HG02973 (cell line): ENCODE results near the gene SLC29A4.
"Not testable (repeated sequence)": the region's sequence is repeated elsewhere in the genome, so short reads cannot be mapped to it uniquely, and the experiment has no call there.

Experiments
- ATAC-seq: cut with Tn5 transposase; IDR thresholded peaks from one replicate; pipeline ENCODE4 v1.9.1; 2021; ENCODE audit warnings: moderate library complexity; ENCODE audit not compliant: unreplicated experiment

The SLC29A4 gene

GRCh38 chr7:5295039-5296014 is 12.6 kb downstream of the SLC29A4 start:
- ATAC-seq = no peak

- no peak for ATAC-seq
These were observed 13.4 kb downstream of the SLC29A4 start for GRCh38 chr7:5296015-5296610.

GRCh38 chr7:5296611-5297226 is 14.0 kb downstream of the SLC29A4 start:
- no peak for ATAC-seq

- no peak for ATAC-seq
These were observed 17.6 kb downstream of the SLC29A4 start for GRCh38 chr7:5300366-5300765.

- no peak for ATAC-seq
These were observed 19.8 kb downstream of the SLC29A4 start for GRCh38 chr7:5302577-5302976.

- no peak for ATAC-seq
These were observed 20.3 kb downstream of the SLC29A4 start for GRCh38 chr7:5303061-5303460.

GRCh38 chr7:5303591-5304505 is 21.1 kb downstream of the SLC29A4 start:
- no peak for ATAC-seq

- not testable (repeated sequence) for ATAC-seq
These were observed 22.3 kb downstream of the SLC29A4 start for GRCh38 chr7:5305050-5305449.

- not testable (repeated sequence) for ATAC-seq
These were observed 24.7 kb downstream of the SLC29A4 start for GRCh38 chr7:5307221-5308142.

- ATAC-seq = no peak
These were observed 26.4 kb downstream of the SLC29A4 start for GRCh38 chr7:5309146-5309545.

GRCh38 chr7:5310822-5311405 is 28.2 kb downstream of the SLC29A4 start:
- no peak for ATAC-seq

GRCh38 chr7:5312276-5313070 is 29.7 kb downstream of the SLC29A4 start:
- ATAC-seq = not testable (repeated sequence)

- not testable (repeated sequence) for ATAC-seq
These were observed 30.5 kb downstream of the SLC29A4 start for GRCh38 chr7:5313076-5313885.

- no peak for ATAC-seq
These were observed 32.1 kb downstream of the SLC29A4 start for GRCh38 chr7:5314864-5315263.

GRCh38 chr7:5315761-5316160 is 33.0 kb downstream of the SLC29A4 start:
- no peak for ATAC-seq

- not testable (repeated sequence) for ATAC-seq
These were observed 35.9 kb downstream of the SLC29A4 start for GRCh38 chr7:5318613-5319012.

GRCh38 chr7:5320391-5320790 is 37.6 kb downstream of the SLC29A4 start:
- no peak for ATAC-seq
